Measurements from ENCODE around the gene VPS33A.
"Not testable (repeated sequence)": the region's sequence is repeated elsewhere in the genome, so short reads cannot be mapped to it uniquely, and the experiment has no call there.

Gene VPS33A

GRCh38 chr12:122207391-122207790, 58.9 kb downstream of the VPS33A start:
- no peak overlapping the region for H3K4me3 ChIP-seq (ENCODE audit: low read depth, low read length)
- DNase-seq (ENCODE audit: low read depth): no peak

GRCh38 chr12:122206976-122207375, 59.3 kb downstream of the VPS33A start:
- no peak for DNase-seq (ENCODE audit: low read depth)
- H3K4me3 ChIP-seq (ENCODE audit: low read depth, low read length): no peak overlapping the region

GRCh38 chr12:122206111-122206881, 60.0 kb downstream of the VPS33A start:
- no peak overlapping the region for H3K4me3 ChIP-seq (ENCODE audit: low read depth, low read length)
- no peak for DNase-seq (ENCODE audit: low read depth)

- DNase-seq (ENCODE audit: low read depth): no peak
Observed at GRCh38 chr12:122205053-122205925, 61.0 kb downstream of the VPS33A start.

GRCh38 chr12:122204167-122205052, 61.9 kb downstream of the VPS33A start:
- peak overlapping the region; percentile 60 for H3K4me3 ChIP-seq (ENCODE audit: low read depth, low read length)
- DNase-seq (ENCODE audit: low read depth): no peak

More at GRCh38 chr12:122205053-122205925, 61.0 kb downstream of the VPS33A start:
- H3K4me3 ChIP-seq (ENCODE audit: low read depth, low read length): no peak overlapping the region

GRCh38 chr12:122203301-122204166, 62.8 kb downstream of the VPS33A start, which contains the start of gene B3GNT4:
TSS of gene B3GNT4 (plus strand) at chr12:122203709. CDS start at chr12:122204619, 910 bp downstream.
- DNase-seq (ENCODE audit: low read depth): no peak
- peak within 1 kb of the TSS; percentile 60 for H3K4me3 ChIP-seq (ENCODE audit: low read depth, low read length)

- peak overlapping the region; percentile 60 for H3K4me3 ChIP-seq (ENCODE audit: low read depth, low read length)
- not testable (repeated sequence) for DNase-seq (ENCODE audit: low read depth)
Observed at GRCh38 chr12:122202811-122203210, 63.5 kb downstream of the VPS33A start.

GRCh38 chr12:122202017-122202416, 64.3 kb downstream of the VPS33A start:
- no peak for DNase-seq (ENCODE audit: low read depth)
- no peak overlapping the region for H3K4me3 ChIP-seq (ENCODE audit: low read depth, low read length)

GRCh38 chr12:122201381-122201780, 64.9 kb downstream of the VPS33A start:
- no peak for DNase-seq (ENCODE audit: low read depth)
- H3K4me3 ChIP-seq (ENCODE audit: low read depth, low read length): no peak overlapping the region

- no peak for DNase-seq (ENCODE audit: low read depth)
Observed at GRCh38 chr12:122200541-122201175, 65.6 kb downstream of the VPS33A start.

GRCh38 chr12:122199484-122200355, 66.6 kb downstream of the VPS33A start:
- H3K4me3 ChIP-seq (ENCODE audit: low read depth, low read length): no peak overlapping the region
- no peak for DNase-seq (ENCODE audit: low read depth)

More at GRCh38 chr12:122200541-122201175, 65.6 kb downstream of the VPS33A start:
- H3K4me3 ChIP-seq (ENCODE audit: low read depth, low read length): no peak overlapping the region

GRCh38 chr12:122197612-122197966, 68.7 kb downstream of the VPS33A start:
- no peak overlapping the region for H3K4me3 ChIP-seq (ENCODE audit: low read depth, low read length)
- no peak for DNase-seq (ENCODE audit: low read depth)

GRCh38 chr12:122195405-122195804, 70.9 kb downstream of the VPS33A start:
- no peak for DNase-seq (ENCODE audit: low read depth)
- no peak overlapping the region for H3K4me3 ChIP-seq (ENCODE audit: low read depth, low read length)

- DNase-seq (ENCODE audit: low read depth): no peak
Observed at GRCh38 chr12:122194804-122195203, 71.5 kb downstream of the VPS33A start.

GRCh38 chr12:122192441-122192840, 73.9 kb downstream of the VPS33A start:
- no peak overlapping the region for H3K4me3 ChIP-seq (ENCODE audit: low read depth, low read length)
- DNase-seq (ENCODE audit: low read depth): no peak

More at GRCh38 chr12:122194804-122195203, 71.5 kb downstream of the VPS33A start:
- H3K4me3 ChIP-seq (ENCODE audit: low read depth, low read length): no peak overlapping the region

GRCh38 chr12:122190842-122191668, 75.2 kb downstream of the VPS33A start:
- no peak overlapping the region for H3K4me3 ChIP-seq (ENCODE audit: low read depth, low read length)
- DNase-seq (ENCODE audit: low read depth): no peak
